SK-N-MC (cell line): ENCODE measurements around the gene IFTAP.

Experiments
- EZH2 ChIP-seq: fragments of 200-600 bp; sonication (generic); IDR thresholded peaks from one replicate; pipeline ENCODE4 v1.6.1; 2017; ENCODE audit warnings: antibody characterized with exemption
- POLR2AphosphoS5 ChIP-seq: IDR thresholded peaks from 2 replicates; pipeline ENCODE4 v1.6.1; 2012; ENCODE audit warnings: mild to moderate bottlenecking, low read depth, low read length, borderline replicate concordance

GRCh38 chr11:36558571-36559413 lies 35.5 kb upstream of the IFTAP start:
- TF ChIP-seq POLR2AphosphoS5 (no peak), EZH2 (no peak)
